GM19035 (cell line): ENCODE measurements around the gene ING3.
A peak's percentile ranks its signal among the peaks of the same experiment; 100 is the strongest.

Source experiments
- ATAC-seq: cut with Tn5 transposase; IDR thresholded peaks from one replicate; pipeline ENCODE4 v1.9.1; 2021; ENCODE audit not compliant: unreplicated experiment

Gene ING3, protein sequence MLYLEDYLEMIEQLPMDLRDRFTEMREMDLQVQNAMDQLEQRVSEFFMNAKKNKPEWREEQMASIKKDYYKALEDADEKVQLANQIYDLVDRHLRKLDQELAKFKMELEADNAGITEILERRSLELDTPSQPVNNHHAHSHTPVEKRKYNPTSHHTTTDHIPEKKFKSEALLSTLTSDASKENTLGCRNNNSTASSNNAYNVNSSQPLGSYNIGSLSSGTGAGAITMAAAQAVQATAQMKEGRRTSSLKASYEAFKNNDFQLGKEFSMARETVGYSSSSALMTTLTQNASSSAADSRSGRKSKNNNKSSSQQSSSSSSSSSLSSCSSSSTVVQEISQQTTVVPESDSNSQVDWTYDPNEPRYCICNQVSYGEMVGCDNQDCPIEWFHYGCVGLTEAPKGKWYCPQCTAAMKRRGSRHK

DNA sequence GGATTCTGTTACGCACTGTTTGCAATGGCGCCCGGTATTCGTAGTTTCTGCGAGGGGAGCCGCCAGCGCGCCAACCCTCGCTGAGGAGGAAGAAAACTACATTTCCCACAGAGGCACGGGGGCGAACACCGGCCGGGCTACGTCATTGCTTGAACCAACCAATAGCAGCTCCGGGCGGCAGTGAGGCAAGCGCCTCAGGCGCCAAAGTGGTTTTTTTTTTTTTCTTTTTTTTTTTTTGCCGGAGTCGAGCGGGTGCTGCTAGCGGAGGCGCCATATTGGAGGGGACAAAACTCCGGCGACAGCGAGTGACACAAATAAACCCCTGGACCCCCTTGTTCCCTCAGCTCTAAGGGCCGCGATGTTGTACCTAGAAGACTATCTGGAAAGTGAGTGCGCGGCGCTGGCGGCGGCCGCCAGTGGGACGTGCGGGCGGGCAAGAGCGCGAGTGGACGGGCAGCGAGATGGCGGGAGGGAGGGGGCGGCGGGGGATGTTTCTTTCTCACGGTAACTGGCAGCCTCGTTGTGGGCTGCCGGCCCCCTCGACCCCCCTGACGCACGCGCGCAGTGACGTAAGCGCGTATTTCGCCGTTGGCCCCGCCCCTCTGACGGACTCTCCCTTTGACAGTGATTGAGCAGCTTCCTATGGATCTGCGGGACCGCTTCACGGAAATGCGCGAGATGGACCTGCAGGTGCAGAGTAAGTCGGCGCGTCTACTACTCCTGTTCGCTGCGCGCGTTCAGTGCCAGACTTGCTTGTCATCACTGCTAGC, at the start of gene ING3:
Gene ING3 (plus strand): TSS at position 239 of the 770 bp plus-strand sequence. CDS start 120 bp downstream, at position 359.
- ATAC-seq, result peak; percentile 96

- no peak for ATAC-seq
These were observed 35.1 kb upstream of the ING3 start for GRCh38 chr7:120915314-120916105.

- no peak for ATAC-seq
These were observed 34.5 kb upstream of the ING3 start for GRCh38 chr7:120916121-120916520.

GRCh38 chr7:120916538-120916937, 34.0 kb upstream of the ING3 start:
- no peak for ATAC-seq

GRCh38 chr7:120919466-120919865, 31.1 kb upstream of the ING3 start:
- ATAC-seq, result no peak

DNA sequence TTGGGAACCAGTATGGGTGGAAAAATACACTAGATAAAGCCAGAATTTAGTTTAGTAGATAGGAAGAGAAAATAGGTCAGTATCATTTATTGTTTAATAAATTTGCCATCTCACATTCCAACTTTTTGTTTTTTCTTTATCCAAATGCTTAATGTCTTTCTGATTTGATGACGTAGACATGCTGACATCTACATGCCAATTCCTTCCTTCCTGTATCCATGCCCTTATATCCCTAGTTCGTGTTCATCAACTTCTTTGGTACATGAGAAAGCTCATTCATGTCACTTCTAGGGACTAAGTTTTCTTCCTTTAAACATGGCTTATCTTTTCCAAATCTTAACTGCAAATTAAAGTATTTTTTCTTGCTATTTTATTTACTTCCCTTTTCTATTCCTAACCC, 30.5 kb upstream of the ING3 start:
- no peak for ATAC-seq

DNA sequence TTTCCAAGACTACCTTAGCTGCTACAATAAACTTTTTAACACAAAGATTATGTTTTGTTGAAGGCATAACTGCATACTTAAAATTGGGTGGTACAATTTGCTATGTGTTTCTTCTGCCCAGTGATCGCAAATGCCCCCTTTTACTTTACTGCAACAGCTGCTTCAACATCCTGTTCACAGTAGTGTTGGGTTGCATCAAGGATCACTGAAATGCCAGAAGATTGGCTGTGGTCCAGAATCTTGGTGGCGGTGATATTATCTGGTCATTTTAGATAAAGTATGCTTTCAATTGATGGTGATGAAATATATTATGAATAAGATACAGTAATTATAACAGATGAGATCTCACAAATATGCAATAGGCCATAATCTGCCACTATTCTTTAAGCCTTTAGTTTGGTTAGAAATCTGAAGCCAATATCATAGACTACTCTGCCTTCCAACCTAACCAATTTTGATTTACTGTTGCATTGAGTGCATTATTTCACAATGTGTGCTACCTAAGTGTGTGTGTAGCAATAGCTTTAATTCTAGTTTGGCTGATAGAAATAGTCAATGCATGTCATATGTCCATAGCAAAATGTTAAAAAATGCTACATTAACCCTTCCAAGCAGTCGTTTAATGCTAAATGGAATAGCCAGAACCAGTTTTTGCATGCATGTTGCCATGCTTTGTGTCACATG, 29.8 kb upstream of the ING3 start:
- no peak for ATAC-seq

GRCh38 chr7:120924837-120925236, 25.7 kb upstream of the ING3 start:
- ATAC-seq, result no peak

DNA sequence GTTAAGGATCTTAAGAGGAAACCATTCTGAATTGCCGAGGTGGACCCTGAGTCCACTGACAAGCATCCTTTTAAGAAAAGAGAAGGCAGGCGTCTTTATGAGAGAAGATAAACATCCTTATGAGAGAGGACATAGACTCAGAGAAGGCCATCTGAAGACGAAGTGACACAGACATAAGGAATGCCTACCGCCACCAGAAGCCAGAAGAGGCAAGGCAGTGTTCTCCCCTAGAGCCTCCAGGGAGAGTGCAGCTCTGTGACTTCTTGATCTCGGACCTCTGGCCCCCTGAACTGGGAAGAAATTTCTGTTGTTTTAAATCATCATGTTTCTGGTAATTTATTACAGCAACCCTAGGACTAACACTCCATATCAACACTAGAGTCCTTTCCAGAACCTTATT, 25.2 kb upstream of the ING3 start:
- ATAC-seq, result no peak

DNA sequence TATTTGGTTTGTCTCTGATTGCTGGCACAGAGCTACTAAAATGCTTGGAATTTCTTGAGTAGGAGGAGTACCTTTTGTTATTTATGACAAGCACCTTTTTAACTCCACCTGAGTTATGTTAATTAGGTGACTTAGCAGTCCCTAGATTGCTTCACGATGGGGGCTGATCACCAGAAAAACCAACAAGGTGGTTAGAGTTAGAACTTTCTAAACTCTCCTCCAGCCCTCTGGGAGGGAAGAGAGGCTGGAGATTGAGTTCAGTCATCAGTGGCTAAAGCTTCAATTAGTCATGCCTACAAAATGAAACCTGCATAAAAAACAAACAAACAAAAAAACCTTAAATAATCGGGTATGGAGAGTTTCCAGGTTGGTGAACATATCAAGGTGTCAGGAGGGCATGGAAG, 23.6 kb upstream of the ING3 start:
- ATAC-seq, result no peak

DNA sequence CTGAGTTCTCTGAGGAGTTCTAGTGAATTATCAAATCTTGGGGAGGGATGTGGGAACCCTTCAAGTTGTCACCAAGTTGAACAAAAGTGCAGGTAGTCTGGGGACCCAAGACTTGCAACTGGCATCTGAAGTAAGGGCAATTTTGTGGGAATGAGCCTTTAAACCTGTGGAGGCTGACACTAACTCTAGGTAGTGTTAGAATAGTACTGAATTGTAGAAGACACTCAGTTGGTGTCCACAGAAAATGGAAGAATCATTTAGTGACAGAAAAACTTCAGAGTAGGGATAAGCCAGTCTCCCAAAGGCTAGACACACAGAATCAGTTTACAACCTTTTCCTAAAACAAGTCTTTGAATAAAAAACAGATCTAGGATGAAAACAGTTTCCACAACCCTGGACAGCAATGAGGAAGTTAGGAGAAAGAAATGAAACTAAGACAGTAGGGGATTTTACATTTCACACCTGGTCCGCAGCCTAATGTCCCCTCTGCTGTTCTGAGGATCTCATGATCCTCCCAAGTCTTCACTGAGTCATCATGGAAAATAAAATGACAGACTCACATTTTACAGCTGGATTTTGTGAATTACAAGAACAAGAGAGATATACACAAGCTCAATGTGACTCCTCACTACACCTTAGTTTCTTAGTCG, 23.0 kb upstream of the ING3 start:
- ATAC-seq, result peak; percentile 73

- no peak for ATAC-seq
These were observed 19.3 kb upstream of the ING3 start for GRCh38 chr7:120931243-120931642.

DNA sequence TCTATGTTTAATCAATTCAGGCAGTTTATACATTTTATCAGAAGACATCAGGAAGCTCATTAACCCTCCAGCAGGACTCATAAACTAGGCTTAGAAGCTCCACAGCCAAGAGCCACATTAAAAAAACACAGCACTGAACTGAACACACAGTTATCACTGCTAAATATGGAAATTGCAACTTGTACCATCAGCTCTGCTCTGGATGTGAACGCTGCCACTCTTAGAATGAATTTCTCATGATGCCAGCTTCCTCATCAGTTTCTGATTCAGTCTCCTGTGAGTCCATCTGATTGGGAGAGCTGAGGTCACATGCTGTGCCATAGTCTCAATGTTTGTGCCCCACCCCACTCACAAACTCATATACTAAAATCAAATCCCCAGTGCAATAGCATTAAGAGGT, 17.1 kb upstream of the ING3 start:
- ATAC-seq, result no peak

DNA sequence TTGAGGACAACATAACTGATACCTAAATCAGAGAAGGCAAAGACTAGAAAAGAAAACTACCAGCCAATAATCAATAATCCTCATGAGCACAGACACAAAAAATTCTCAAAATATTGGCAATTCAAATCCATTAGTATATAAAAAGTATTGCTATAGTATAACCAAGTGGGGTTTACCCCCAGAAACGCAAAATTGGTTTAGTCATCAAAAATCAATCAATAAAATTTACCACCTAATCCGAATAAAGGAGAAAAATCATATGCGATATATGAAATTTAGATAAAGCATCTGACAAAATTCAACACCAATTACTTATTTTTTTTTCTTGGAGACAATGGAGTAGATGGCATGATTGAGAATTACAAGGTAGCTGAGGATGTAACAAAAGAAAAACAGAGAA, 11.2 kb upstream of the ING3 start:
- ATAC-seq, result no peak

DNA sequence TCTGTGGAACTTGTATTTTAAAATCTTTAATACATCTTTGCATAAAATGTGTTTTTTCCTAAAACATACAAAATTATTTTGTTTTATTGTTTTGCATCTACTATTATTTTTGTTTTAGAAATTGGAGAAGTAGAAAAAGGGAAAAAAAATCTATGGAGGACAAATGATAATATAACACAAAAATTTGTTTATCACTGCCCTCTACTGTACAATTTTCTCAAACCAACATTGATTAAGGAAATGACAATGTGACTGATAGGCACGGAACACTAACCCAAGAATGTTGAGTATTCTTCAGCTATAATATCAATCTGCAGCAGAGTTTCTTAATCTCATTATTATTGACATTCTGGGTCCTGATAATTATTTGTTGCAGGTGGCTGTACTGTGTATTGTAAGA, 9.5 kb upstream of the ING3 start:
- ATAC-seq, result peak; percentile 72

DNA sequence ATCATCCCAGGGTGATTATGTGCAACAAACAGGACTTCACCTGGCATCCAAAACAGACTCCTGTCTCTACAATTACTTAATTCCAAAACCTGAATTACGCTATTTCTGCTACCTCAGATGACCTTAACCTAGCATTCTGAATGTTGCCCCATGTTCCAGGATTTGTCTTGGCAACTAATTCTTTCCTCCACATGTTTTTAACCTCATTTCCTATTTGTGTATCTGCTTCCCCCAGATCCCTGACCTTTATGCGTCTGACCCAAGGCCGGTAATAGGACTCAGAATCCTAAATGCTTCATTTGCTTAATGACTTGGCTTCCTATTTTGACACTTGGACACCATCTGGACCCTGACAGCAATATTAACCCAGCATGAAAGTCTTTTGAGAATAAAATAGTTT, 8.7 kb upstream of the ING3 start:
- ATAC-seq, result no peak

- ATAC-seq, result no peak
These were observed 7.7 kb upstream of the ING3 start for GRCh38 chr7:120942861-120943260.

DNA sequence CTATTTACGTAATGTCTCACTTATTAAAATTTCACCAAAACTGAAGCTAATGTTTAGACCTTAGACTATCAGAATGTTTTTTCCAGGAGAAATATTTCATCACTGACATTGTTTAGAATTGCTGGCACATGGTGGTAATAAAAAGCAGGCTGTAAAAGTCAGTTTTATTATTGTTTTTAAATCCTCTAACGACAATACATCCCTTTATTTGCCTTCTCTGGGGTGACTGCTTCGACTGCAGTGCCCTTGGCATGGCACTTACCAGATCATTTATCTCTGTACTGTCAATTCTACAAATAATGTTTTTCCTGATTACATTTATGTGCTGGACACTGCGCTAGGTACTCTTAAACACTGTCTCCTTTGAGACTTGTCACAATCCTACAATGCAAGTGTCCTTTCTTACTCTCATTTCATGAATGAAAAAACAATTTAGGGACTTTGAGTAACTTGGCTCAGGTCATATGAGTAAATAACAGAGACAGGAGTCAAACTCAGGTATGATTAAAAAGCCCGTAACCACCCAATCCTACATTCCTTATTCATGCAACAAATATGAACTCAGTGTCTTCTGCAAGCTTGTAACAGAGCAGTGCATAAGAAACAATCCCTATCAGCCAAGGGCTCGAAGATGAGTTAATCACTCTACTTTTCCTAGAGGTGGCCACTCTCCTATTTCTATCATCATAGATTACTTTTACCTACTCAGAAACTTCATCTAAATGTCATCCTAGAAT, 5.6 kb upstream of the ING3 start:
- no peak for ATAC-seq

- no peak for ATAC-seq
These were observed 2.6 kb upstream of the ING3 start for GRCh38 chr7:120947980-120948379.
